ENCODE data around the gene FAM110A.
"Not testable (repeated sequence)": the region's sequence is repeated elsewhere in the genome, so short reads cannot be mapped to it uniquely, and the experiment has no call there.

The FAM110A gene

DNA sequence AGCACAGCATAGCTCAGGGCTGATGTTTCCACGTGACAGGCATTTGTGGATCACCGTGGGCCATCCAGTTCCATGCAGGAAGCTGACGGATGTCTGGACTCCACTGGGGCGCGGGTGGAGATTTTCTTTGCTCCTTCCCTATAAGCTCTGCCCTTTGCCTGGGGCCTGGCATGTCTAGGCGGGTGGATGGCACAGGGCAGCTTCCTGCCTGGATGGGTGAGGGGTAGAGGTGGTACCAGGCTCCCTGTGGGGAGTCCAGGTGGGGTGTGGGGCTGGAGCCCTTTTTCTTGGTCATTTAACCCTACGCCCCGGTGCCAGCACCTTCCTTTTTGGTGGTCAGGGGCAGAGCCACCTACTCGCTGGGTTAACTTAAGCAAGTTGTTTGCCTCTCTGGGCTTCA is 10.4 kb downstream of the FAM110A start:
- Mint-ChIP-seq H3K4me3 (no peak overlapping the region), H3K9me3 (no peaks in the 10 kb centered on the region), H3K4me1 (peaks cover 44% of the 10 kb centered on the region), H3K36me3 (ENCODE audit: low read depth) (no peaks in the 10 kb centered on the region), H3K27ac (no peak overlapping the region), H3K27me3 (peaks cover 2% of the 10 kb centered on the region)
- DNase-seq (no peak), ATAC-seq (no peak)

DNA sequence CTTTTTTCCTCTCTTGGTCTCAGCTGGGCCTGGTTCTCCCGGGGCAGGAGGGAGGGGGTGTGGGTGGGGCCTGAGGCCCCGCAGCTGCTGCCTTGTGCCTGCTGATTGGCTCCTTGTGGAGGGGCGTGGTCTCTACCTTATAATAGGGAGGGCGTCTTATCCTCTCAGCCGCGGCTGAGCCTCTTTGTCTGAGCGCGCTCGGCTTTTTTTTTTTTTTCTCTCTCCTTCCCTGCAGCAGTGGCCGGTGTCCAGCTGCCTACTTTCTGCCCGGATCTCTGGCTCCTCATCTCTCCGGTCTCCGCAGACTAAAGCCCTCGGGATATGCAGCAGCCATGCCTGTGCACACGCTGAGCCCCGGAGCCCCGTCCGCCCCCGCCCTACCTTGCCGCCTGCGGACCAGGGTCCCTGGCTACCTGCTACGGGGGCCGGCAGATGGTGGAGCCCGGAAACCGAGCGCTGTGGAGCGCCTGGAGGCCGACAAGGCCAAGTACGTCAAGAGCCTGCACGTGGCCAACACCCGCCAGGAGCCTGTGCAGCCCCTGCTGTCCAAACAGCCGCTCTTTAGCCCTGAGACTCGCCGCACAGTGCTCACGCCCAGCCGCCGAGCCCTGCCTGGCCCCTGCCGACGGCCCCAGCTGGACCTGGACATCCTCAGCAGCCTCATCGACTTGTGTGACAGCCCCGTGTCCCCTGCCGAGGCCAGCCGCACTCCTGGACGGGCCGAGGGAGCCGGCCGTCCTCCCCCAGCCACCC is 11.1 kb downstream of the FAM110A start:
- Mint-ChIP-seq H3K27ac (no peak overlapping the region), H3K4me3 (peak overlapping the region; percentile 78), H3K27me3 (peaks cover 2% of the 10 kb centered on the region), H3K9me3 (no peaks in the 10 kb centered on the region), H3K4me1 (peaks cover 44% of the 10 kb centered on the region), H3K36me3 (ENCODE audit: low read depth) (no peaks in the 10 kb centered on the region)
- ATAC-seq (peak; percentile 91), DNase-seq (peak; percentile 86)

DNA sequence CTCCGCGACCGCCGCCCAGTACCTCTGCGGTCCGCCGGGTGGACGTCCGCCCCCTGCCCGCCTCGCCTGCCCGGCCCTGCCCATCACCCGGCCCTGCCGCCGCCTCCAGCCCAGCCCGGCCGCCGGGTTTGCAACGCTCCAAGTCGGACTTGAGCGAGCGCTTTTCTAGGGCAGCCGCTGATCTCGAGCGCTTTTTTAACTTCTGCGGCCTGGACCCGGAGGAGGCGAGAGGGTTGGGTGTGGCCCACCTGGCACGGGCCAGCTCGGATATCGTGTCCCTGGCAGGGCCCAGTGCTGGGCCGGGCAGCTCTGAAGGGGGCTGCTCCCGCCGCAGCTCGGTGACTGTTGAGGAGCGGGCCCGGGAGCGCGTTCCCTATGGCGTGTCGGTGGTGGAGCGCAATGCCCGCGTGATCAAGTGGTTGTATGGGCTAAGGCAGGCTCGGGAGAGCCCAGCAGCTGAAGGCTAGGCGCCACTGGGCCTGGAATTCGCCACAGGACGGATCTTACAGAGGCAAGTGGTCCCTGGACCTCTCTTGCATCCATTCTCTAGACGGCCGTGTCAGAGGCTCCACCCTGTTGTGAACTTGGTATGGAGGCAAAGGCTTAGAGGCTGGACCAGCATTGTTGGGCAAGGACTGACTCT is 11.8 kb downstream of the FAM110A start:
- no peak for ATAC-seq
- Mint-ChIP-seq H3K27ac (peak overlapping the region; percentile 82), H3K9me3 (no peaks in the 10 kb centered on the region), H3K27me3 (peaks cover 2% of the 10 kb centered on the region), H3K4me1 (peaks cover 47% of the 10 kb centered on the region), H3K36me3 (ENCODE audit: low read depth) (no peaks in the 10 kb centered on the region), H3K4me3 (peak overlapping the region; percentile 80)
- DNase-seq: no peak

- Mint-ChIP-seq H3K4me3 (peak overlapping the region; percentile 80), H3K4me1 (peaks cover 49% of the 10 kb centered on the region), H3K27ac (peak overlapping the region; percentile 82), H3K36me3 (ENCODE audit: low read depth) (no peaks in the 10 kb centered on the region), H3K27me3 (peaks cover 2% of the 10 kb centered on the region), H3K9me3 (no peaks in the 10 kb centered on the region)
- ATAC-seq (no peak), DNase-seq (peak; percentile 31)
Measured at GRCh38 chr20:845941-846893, 12.7 kb downstream of the FAM110A start.

DNA sequence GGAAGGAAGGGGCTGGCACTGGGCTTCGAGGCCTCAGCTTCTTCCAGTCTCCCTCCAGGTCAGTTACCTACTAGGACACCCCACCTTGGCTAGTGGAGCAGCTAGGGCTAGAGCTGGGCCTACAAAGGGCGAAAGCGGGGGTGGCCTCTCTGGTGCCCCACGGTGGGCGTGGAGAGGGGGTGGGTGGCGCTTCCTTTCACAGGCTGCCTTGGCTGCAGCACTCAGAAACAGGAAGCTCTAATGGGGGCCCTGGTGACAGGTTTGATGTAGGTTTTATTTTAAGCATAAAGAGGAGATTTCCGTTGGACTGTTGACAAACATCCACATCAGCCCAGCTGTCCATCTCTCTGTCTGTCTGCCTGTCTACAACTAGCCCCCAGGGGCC is 13.4 kb downstream of the FAM110A start:
- H3K27me3 Mint-ChIP-seq: peaks cover under 1% of the 10 kb centered on the region
- H3K4me1 Mint-ChIP-seq: peaks cover 49% of the 10 kb centered on the region
- H3K9me3 Mint-ChIP-seq: no peaks in the 10 kb centered on the region
- H3K36me3 Mint-ChIP-seq (ENCODE audit: low read depth): no peaks in the 10 kb centered on the region
- ATAC-seq (peak; percentile 27), DNase-seq (peak; percentile 61)
- H3K27ac Mint-ChIP-seq: peak overlapping the region; percentile 82
- H3K4me3 Mint-ChIP-seq: peak overlapping the region; percentile 80

DNA sequence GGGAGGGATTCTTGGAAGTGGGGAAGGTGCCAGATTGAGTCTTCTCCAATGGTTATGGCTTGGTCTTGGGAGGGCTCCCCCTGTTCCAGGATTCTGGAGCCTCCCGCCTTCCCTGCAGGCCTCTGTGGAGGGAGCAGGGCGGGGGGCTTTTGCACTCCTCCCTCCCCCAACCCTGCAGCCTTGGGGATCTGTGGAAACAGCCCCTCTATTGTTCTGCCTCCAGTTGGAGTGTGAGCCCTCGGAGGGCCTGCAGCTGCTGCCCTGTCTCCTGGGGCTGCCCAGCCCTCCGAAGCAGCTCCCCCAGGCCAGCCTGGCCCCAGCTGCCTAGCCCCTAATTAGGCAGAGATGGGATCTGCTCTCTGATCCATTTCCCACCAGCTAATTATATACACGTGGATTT is 14.7 kb downstream of the FAM110A start:
- ATAC-seq: no peak
- peaks cover 47% of the 10 kb centered on the region for H3K4me1 Mint-ChIP-seq

GRCh38 chr20:848731-849130 is 15.2 kb downstream of the FAM110A start:
- DNase-seq; H3K27ac Mint-ChIP-seq; H3K4me3 Mint-ChIP-seq; H3K27me3 Mint-ChIP-seq; H3K36me3 Mint-ChIP-seq (ENCODE audit: low read depth); H3K9me3 Mint-ChIP-seq; ATAC-seq: not testable (repeated sequence)
- peaks cover 48% of the 10 kb centered on the region for H3K4me1 Mint-ChIP-seq

More for the DNA sequence above, 14.7 kb downstream of the FAM110A start:
- no peak overlapping the region for H3K27ac Mint-ChIP-seq
- H3K27me3 Mint-ChIP-seq: no peaks in the 10 kb centered on the region
- H3K4me3 Mint-ChIP-seq: no peak overlapping the region
- H3K9me3 Mint-ChIP-seq: no peaks in the 10 kb centered on the region
- H3K36me3 Mint-ChIP-seq (ENCODE audit: low read depth): no peaks in the 10 kb centered on the region
- no peak for DNase-seq

DNA sequence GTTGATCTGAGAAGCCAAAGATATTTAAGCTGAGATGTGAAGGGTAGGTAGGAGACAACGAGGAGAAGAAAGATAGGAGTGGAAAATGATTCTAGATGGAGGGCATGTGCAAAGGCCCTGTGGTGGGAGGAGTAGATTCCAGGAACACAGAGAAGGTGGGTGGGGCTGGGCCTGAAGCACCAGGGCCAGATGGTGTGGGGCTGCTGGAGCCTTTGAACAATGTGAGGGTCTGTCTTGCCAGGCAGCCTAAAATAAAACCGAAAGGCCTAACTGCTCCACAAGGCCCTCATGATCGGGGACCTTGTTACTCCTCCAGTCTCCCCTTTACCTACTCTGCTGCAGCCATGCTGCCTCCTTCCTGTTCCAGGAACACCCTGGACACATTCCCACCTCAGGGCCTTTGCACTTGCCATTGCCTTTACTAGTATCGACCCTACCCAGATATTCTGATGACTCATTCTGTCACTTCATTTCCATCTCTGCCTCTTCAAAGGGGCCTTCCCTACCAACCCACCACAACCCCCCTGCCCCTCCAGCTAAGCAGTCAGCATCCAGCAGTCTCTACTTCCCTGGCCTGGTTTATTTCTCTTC is 20.0 kb downstream of the FAM110A start:
- ATAC-seq (peak; percentile 35), DNase-seq (no peak)
- H3K9me3 Mint-ChIP-seq: no peaks in the 10 kb centered on the region
- H3K4me1 Mint-ChIP-seq: peaks cover 55% of the 10 kb centered on the region
- no peaks in the 10 kb centered on the region for H3K36me3 Mint-ChIP-seq (ENCODE audit: low read depth)
- H3K27ac Mint-ChIP-seq: no peak overlapping the region
- H3K27me3 Mint-ChIP-seq: no peaks in the 10 kb centered on the region
- H3K4me3 Mint-ChIP-seq: no peak overlapping the region

DNA sequence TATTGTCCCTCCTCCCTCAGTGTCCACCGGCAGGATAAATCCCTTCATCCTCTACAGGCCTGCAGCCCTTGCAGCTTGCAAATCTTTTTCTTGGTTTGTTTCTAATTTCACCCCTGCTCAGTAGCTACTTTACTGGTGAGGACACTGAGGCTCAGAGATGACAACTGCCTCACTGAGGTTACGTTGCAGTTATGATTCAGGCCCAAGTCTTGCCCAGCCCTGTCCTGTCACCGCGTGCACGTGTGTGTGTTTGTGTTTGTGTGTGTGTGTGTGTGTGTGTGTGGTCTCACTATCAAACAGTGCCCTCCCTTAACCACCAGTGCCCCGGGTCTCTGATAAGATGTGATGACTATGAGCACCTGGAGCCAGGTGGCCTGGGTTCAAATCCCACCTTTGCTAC is 21.1 kb downstream of the FAM110A start:
- Mint-ChIP-seq H3K27me3 (no peaks in the 10 kb centered on the region), H3K9me3 (no peaks in the 10 kb centered on the region), H3K4me1 (peaks cover 59% of the 10 kb centered on the region), H3K27ac (no peak overlapping the region), H3K36me3 (ENCODE audit: low read depth) (no peaks in the 10 kb centered on the region), H3K4me3 (no peak overlapping the region)
- ATAC-seq (no peak), DNase-seq (no peak)

DNA sequence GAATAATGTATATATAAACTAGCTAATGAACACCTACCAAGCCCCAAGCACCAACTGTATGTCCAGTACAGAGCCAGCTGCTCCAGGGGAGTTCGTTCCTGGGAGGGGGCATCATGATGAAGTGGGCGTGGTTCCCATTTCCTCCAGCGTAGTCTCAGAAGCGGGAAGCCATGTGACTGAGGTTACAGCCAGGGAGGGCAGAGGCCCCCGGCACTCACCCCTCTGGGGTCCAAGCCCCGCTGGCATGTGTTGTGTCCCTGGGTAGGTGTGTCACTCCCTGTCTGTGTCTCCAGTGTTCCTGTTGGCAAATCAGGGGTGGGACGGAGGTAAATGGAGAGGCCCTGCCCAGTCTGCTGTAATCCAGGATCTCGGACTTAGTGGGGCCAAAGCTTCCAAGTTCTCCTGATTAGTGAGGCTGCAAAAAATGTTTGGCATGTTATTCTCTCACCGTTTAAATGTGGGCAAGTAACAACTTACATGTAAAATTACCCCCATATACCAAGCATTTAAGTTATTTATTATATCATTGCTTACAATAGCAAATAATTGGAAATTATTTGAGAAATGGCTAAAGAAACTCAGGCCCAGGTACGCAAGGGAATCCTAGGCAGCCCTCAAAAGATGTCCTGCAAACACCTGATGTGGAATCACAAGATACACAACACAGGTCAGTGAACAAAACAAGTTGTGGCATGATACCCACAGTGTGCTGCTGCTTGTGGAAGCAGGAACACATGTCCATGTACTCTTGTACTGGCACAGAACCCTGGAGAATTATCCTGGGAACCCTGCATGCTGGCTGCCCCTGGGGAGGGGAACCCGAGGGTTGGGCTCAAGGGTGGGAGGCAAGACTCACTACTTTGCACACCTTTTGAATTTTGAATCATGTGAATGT is 22.2 kb downstream of the FAM110A start:
- Mint-ChIP-seq H3K9me3 (no peaks in the 10 kb centered on the region), H3K4me3 (no peak overlapping the region), H3K27me3 (no peaks in the 10 kb centered on the region), H3K27ac (no peak overlapping the region), H3K36me3 (ENCODE audit: low read depth) (no peaks in the 10 kb centered on the region), H3K4me1 (peaks cover 60% of the 10 kb centered on the region)
- ATAC-seq (no peak), DNase-seq (no peak)

- H3K4me1 Mint-ChIP-seq: peaks cover 58% of the 10 kb centered on the region
- H3K9me3 Mint-ChIP-seq: no peaks in the 10 kb centered on the region
- DNase-seq (peak; percentile 62), ATAC-seq (peak; percentile 87)
- peak overlapping the region; percentile 34 for H3K27ac Mint-ChIP-seq
- no peaks in the 10 kb centered on the region for H3K27me3 Mint-ChIP-seq
- peak overlapping the region; percentile 41 for H3K4me3 Mint-ChIP-seq
- H3K36me3 Mint-ChIP-seq (ENCODE audit: low read depth): no peaks in the 10 kb centered on the region
Measured at GRCh38 chr20:856361-856775, 22.9 kb downstream of the FAM110A start.

DNA sequence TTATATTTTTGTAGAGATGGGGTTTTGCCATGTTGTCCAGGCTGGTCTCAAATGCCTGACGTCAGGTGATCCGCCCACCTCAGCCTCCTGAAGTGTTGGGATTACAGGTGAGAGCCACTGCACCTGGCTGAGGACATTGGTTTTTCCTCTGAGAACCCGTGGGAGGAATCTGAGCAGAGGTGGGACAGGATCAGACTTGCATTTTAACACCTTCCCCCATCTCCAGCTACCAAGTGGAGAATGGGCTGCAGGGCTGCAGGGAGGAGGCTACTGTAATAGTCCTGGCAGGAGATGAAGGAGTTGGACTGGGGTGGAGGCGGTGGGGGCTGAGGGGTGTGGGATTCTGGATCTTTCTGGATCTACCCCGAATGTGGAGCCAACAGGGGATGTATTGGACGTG is 24.5 kb downstream of the FAM110A start:
- H3K27ac Mint-ChIP-seq: no peak overlapping the region
- no peaks in the 10 kb centered on the region for H3K27me3 Mint-ChIP-seq
- no peak overlapping the region for H3K4me3 Mint-ChIP-seq
- no peaks in the 10 kb centered on the region for H3K9me3 Mint-ChIP-seq
- no peak for ATAC-seq
- peaks cover 55% of the 10 kb centered on the region for H3K4me1 Mint-ChIP-seq
- DNase-seq: no peak
- H3K36me3 Mint-ChIP-seq (ENCODE audit: low read depth): no peaks in the 10 kb centered on the region

- no peaks in the 10 kb centered on the region for H3K27me3 Mint-ChIP-seq
- H3K36me3 Mint-ChIP-seq (ENCODE audit: low read depth): no peaks in the 10 kb centered on the region
- H3K4me3 Mint-ChIP-seq: no peak overlapping the region
- H3K27ac Mint-ChIP-seq: no peak overlapping the region
- H3K9me3 Mint-ChIP-seq: no peaks in the 10 kb centered on the region
- ATAC-seq (no peak), DNase-seq (no peak)
- peaks cover 41% of the 10 kb centered on the region for H3K4me1 Mint-ChIP-seq
Measured at GRCh38 chr20:859751-860231, 26.3 kb downstream of the FAM110A start.
